DMS153 (cell line): ENCODE measurements around the gene SKAP1.
A peak's percentile ranks its signal among the peaks of the same experiment; 100 is the strongest.

ENCODE experiments used
- DNase-seq: peaks from one replicate; lab custom pipeline; 2025; lab: John Stamatoyannopoulos, UW

Gene SKAP1

GRCh38 chr17:48244814-48245213 lies 185.2 kb downstream of the SKAP1 start:
- no peak for DNase-seq

- DNase-seq: peak; percentile 42
Measured at GRCh38 chr17:48244121-48244711, 185.8 kb downstream of the SKAP1 start.

DNA sequence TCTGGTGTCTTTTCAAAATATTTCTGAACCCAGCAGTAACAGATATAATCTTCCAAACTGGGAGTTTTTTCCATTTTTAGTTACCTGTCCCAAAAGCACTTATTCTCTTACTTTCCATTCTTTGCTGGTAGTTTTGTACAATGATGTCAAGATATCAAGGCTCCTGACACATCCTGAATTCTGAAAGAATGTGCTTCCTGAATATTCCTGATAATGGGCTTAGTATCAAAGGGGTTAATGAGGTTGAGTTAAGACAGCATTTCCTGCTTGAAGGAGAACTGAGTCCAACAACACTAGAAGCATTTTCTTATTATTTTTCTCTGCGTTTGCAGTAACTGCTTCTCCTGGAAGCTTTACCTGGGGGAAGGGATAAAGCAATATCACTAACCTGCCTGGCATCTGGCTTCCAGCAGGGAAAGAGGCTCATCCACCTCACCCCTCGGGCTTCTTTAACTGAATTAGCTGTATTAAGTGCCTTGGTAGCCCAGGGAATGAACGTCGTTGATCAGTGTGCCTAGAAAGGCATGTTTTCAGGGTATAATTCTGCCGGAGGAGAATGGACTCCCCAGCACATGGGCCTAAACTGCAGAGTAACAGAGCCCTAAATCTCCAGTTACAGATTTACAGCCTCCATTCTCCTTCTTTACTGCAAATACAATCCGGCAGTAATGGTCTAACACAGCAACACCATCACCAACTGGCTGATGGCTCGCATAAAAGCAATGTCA lies 188.1 kb downstream of the SKAP1 start:
- no peak for DNase-seq

GRCh38 chr17:48241131-48241591 lies 188.9 kb downstream of the SKAP1 start:
- DNase-seq: no peak

DNA sequence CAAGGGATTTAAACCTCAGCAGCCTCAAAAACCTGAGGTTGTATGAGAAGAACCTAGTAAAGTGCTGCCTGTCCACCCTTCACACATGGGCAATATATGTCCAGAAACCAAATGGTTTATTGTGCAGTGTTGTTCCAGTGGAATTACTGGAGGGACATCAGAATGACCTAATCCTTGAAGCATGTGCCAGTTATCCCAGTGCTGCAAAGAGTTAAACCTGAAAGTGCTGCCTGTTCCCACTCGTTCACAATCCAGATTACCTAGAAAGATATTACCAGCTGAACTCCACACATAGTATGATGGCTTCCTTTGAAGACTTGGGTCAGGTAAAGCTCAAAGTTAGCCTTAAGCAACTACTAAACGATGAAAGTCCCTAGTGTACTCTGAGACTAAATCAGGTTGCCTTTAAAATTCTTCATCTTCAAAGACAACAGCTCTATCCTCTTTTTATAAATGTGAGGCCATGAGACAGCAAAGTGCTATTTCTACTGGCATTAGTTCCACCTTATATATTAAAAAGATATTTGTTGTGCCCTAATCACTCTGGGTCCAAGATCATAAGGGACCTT lies 189.4 kb downstream of the SKAP1 start:
- no peak for DNase-seq

GRCh38 chr17:48240122-48240521 lies 189.9 kb downstream of the SKAP1 start:
- DNase-seq: no peak

GRCh38 chr17:48239603-48239995 lies 190.4 kb downstream of the SKAP1 start:
- no peak for DNase-seq

DNA sequence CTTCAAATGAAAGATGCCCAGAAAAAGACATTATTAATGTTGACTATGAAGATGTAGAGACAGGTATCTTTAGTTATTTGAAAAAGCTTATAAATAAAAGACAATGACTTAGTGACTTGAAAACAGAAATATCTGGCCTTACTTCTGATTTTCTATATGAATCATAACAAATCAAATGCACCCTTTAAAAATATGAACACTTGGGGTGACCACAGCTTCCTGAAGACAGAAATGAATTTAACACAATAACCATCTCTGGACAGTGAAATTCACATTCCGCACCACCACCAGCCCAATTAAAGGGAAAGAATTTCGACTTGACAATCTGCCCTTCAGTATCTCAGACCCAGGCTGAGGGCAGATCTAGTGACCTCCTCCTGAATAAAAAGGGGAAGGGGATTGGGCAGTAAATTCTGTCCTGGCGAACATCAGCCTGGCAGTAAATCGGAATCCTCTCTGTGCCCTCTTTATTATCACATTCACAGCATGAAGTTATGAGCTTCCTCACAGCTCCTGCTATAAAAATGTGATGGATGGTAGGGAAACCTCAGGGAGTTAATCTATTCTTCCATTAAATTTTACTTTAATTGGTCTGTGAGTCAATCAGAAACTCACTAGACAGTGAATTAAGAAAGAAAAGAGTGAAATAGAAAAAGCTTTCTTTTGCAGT lies 190.9 kb downstream of the SKAP1 start:
- DNase-seq: no peak

- no peak for DNase-seq
Measured at GRCh38 chr17:48237456-48237855, 192.6 kb downstream of the SKAP1 start.

DNA sequence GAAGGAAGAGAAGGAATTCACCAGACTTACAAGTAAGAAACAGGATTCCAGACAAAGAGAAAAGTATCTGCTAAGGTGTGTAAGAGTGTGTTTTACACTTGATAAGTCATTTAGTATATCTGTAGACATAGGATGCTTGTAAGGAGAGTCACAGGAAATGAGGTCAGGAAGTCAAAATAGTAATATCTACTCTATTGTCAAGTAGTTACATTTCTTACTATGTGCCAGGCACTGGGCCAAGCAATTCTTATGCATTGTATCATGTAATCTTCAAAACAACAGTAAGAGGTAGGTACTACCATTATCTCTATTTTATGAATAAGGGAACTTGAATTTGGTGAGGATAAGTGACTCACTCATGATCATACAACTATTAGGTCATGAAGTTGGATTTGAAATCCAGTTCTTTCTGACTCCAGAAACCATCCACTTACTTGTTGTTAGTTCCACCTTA lies 193.3 kb downstream of the SKAP1 start:
- DNase-seq: no peak

GRCh38 chr17:48234922-48235321 lies 195.1 kb downstream of the SKAP1 start:
- DNase-seq: no peak

DNA sequence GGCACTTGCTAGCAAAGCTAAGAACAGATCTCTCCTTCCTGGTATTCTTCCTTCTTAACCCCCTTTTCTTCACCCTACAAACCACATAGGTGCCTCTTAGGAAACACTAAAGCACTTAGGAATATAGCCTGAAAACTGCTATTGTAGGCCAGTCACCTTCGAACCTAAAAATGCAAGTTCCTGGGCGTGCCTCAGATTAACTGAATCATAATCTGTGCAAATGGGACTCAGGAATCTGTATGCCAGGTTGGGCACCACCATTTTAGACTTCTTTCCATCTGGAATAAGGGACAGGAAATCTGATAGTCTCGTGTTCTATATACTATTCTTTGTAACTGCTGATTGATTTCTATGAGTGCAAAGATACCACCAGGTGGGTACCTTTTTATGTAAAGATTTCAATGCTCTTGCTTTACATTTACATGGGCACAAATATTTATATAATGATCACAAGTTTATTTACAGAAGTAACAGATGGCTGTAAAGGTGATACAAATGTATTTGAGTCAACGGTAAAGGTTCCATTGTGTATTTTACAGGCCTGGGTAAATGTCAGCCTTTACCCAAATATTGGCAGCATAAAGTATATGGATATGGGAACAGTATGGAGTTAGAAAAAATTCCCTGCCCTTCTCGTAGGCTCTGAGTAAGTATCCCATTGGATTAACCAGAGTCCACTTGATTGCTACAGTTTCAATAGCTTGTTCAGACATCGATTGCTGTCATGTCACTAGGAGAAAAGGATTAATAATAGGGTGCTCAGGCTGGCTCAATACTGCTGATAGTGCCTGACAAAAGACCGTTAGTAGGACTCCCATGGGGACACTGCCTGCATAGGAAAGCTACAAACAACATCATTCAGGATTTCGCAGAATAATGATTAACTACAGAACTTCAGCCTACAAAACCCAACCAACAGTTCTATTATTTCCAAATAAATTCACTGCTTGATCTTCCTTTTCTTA lies 197.7 kb downstream of the SKAP1 start:
- DNase-seq: peak; percentile 97

GRCh38 chr17:48229936-48230335 lies 200.1 kb downstream of the SKAP1 start:
- no peak for DNase-seq

DNA sequence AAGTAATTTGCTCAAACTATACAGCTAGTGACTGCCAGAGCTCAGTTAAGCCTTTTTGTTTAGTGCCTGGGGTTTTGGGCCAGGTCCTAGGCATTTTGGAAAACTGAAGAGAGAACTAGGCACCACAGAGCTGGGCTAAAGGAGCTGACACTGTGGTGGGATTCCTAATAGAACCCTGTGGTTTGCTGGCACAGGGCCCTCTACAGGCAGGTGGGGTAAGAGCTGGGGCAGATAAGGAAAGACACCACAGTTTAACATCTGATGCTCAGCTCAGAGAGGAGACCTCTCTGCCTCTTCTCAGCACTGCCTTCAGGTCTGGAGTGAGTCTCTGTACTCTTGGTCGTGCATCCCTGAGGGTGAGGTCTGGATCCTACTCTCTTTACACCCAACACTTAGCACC lies 201.3 kb downstream of the SKAP1 start:
- DNase-seq: no peak

GRCh38 chr17:48225725-48226567 lies 204.1 kb downstream of the SKAP1 start:
- no peak for DNase-seq

- DNase-seq: no peak
Measured at GRCh38 chr17:48223945-48224344, 206.1 kb downstream of the SKAP1 start.

- DNase-seq: no peak
Measured at GRCh38 chr17:48219617-48220016, 210.4 kb downstream of the SKAP1 start.

GRCh38 chr17:48215583-48216139 lies 214.4 kb downstream of the SKAP1 start:
- DNase-seq: peak; percentile 74

DNA sequence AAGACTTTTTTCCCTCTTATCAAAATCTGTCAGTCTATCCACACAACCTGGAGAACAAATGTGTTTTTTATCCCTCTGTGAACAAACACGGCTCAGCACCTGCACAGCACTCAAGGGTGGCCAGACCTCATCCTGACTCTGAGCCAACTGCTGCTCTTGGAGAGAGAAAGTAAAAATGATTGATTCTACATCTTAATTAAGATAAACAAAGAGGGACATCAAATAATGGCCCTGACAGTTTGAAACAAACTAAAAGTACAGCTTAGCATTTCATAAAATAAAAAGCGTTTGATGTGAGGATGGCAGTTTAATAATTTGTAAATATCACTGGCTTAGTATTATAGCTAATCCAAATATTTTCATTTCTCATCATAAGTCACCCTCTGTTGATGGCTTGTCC lies 216.2 kb downstream of the SKAP1 start:
- DNase-seq: peak; percentile 94

GRCh38 chr17:48211787-48212186 lies 218.2 kb downstream of the SKAP1 start:
- no peak for DNase-seq
